ENCODE results near the gene TMEM202.

Gene TMEM202

DNA sequence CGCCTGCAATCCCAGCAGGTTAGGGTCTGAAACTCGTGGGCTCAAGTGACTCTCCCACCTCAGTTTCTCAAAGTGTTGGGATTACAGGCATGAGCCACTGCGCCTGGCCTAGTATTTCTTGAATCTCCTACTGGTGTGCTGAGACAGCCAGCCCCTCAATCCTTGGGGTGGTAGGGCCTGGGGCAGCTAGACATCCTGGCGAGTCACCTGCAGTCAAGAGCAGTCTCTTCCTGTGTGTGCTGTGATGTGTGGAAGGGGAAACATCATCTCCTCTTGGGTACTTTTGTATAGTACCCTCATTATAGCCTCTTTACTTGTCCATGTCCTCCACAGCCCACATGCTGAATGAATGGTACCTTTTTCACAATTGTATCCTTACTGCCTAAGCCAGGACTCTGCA, 17.4 kb upstream of the TMEM202 start:
- TF ChIP-seq CSDC2 (CRISPR knock-in tag; IDR thresholded peaks at IDR 0.05) (no peak), ESRRG (CRISPR knock-in tag; IDR thresholded peaks at IDR 0.05) (no peak), RARB (CRISPR knock-in tag; IDR thresholded peaks at IDR 0.05) (no peak), BACH2 (CRISPR knock-in tag; IDR thresholded peaks at IDR 0.05; ENCODE audit: borderline replicate concordance) (no peak), ZFP3 (CRISPR knock-in tag; IDR thresholded peaks at IDR 0.05) (no peak), ISL1 (CRISPR knock-in tag; IDR thresholded peaks at IDR 0.05) (no peak), SNAI2 (CRISPR knock-in tag; IDR thresholded peaks at IDR 0.05) (no peak), PPARA (CRISPR knock-in tag; IDR thresholded peaks at IDR 0.05; ENCODE audit: borderline replicate concordance) (no peak), OSR1 (CRISPR knock-in tag; IDR thresholded peaks at IDR 0.05) (no peak)
- TF ChIP-seq, protein P1, sequence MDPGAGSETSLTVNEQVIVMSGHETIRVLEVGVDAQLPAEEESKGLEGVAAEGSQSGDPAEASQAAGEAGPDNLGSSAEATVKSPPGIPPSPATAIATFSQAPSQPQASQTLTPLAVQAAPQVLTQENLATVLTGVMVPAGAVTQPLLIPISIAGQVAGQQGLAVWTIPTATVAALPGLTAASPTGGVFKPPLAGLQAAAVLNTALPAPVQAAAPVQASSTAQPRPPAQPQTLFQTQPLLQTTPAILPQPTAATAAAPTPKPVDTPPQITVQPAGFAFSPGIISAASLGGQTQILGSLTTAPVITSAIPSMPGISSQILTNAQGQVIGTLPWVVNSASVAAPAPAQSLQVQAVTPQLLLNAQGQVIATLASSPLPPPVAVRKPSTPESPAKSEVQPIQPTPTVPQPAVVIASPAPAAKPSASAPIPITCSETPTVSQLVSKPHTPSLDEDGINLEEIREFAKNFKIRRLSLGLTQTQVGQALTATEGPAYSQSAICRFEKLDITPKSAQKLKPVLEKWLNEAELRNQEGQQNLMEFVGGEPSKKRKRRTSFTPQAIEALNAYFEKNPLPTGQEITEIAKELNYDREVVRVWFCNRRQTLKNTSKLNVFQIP (CRISPR knock-in tag; IDR thresholded peaks at IDR 0.05; ENCODE audit: borderline replicate concordance, low read depth): no peak
- TF ChIP-seq, protein P2, sequence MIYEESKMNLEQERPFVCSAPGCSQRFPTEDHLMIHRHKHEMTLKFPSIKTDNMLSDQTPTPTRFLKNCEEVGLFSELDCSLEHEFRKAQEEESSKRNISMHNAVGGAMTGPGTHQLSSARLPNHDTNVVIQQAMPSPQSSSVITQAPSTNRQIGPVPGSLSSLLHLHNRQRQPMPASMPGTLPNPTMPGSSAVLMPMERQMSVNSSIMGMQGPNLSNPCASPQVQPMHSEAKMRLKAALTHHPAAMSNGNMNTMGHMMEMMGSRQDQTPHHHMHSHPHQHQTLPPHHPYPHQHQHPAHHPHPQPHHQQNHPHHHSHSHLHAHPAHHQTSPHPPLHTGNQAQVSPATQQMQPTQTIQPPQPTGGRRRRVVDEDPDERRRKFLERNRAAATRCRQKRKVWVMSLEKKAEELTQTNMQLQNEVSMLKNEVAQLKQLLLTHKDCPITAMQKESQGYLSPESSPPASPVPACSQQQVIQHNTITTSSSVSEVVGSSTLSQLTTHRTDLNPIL (CRISPR knock-in tag; IDR thresholded peaks at IDR 0.05; ENCODE audit: low read depth): no peak
- no peak for ATAC-seq

DNA sequence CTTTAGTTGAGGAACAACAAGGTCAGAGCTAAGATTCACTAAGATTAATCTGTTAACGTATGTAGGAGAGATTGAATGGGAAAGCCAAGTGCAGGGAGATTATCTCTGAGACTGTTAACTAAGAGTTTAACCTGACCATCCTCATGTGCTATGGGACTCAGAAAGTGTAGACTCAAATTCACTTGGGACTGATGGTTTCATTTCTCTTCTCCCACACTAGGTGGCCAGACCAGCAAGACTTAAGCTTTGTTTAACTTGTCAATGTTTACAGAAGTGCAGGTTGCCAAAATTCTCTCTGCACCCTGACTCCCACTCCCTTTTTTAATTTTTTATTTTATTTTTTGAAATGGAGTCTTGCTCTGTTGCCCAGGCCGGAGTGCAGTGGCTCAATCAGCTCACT, 16.0 kb upstream of the TMEM202 start:
- TF ChIP-seq, protein P3, sequence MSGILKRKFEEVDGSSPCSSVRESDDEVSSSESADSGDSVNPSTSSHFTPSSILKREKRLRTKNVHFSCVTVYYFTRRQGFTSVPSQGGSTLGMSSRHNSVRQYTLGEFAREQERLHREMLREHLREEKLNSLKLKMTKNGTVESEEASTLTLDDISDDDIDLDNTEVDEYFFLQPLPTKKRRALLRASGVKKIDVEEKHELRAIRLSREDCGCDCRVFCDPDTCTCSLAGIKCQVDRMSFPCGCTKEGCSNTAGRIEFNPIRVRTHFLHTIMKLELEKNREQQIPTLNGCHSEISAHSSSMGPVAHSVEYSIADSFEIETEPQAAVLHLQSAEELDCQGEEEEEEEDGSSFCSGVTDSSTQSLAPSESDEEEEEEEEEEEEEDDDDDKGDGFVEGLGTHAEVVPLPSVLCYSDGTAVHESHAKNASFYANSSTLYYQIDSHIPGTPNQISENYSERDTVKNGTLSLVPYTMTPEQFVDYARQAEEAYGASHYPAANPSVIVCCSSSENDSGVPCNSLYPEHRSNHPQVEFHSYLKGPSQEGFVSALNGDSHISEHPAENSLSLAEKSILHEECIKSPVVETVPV (CRISPR knock-in tag; IDR thresholded peaks at IDR 0.05): no peak
- no peak for TF ChIP-seq ARNTL (CRISPR knock-in tag; IDR thresholded peaks at IDR 0.05; ENCODE audit: borderline replicate concordance, low read depth)
- no peak for TF ChIP-seq TOX (CRISPR knock-in tag; IDR thresholded peaks at IDR 0.05; ENCODE audit: borderline replicate concordance)
- no peak for TF ChIP-seq GLIS3 (CRISPR knock-in tag; IDR thresholded peaks at IDR 0.05)
- TF ChIP-seq ESRRG (CRISPR knock-in tag; IDR thresholded peaks at IDR 0.05): no peak
- no peak for TF ChIP-seq ISL1 (CRISPR knock-in tag; IDR thresholded peaks at IDR 0.05)
- TF ChIP-seq SNAI2 (CRISPR knock-in tag; IDR thresholded peaks at IDR 0.05): no peak
- TF ChIP-seq BACH2 (CRISPR knock-in tag; IDR thresholded peaks at IDR 0.05; ENCODE audit: borderline replicate concordance): no peak
- no peak for TF ChIP-seq ZNF8 (CRISPR knock-in tag; IDR thresholded peaks at IDR 0.05)
- no peak for TF ChIP-seq ZC3H10 (CRISPR knock-in tag; IDR thresholded peaks at IDR 0.05)
- TF ChIP-seq, protein P4, sequence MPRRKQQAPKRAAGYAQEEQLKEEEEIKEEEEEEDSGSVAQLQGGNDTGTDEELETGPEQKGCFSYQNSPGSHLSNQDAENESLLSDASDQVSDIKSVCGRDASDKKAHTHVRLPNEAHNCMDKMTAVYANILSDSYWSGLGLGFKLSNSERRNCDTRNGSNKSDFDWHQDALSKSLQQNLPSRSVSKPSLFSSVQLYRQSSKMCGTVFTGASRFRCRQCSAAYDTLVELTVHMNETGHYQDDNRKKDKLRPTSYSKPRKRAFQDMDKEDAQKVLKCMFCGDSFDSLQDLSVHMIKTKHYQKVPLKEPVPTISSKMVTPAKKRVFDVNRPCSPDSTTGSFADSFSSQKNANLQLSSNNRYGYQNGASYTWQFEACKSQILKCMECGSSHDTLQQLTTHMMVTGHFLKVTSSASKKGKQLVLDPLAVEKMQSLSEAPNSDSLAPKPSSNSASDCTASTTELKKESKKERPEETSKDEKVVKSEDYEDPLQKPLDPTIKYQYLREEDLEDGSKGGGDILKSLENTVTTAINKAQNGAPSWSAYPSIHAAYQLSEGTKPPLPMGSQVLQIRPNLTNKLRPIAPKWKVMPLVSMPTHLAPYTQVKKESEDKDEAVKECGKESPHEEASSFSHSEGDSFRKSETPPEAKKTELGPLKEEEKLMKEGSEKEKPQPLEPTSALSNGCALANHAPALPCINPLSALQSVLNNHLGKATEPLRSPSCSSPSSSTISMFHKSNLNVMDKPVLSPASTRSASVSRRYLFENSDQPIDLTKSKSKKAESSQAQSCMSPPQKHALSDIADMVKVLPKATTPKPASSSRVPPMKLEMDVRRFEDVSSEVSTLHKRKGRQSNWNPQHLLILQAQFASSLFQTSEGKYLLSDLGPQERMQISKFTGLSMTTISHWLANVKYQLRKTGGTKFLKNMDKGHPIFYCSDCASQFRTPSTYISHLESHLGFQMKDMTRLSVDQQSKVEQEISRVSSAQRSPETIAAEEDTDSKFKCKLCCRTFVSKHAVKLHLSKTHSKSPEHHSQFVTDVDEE (CRISPR knock-in tag; IDR thresholded peaks at IDR 0.05): no peak
- no peak for TF ChIP-seq OSR1 (CRISPR knock-in tag; IDR thresholded peaks at IDR 0.05)
- TF ChIP-seq ZFP3 (CRISPR knock-in tag; IDR thresholded peaks at IDR 0.05): no peak
- TF ChIP-seq ZNF565 (CRISPR knock-in tag; conservative IDR thresholded peaks at IDR 0.05; ENCODE audit: low read depth): no peak
- no peak for TF ChIP-seq TCF4 (CRISPR knock-in tag; IDR thresholded peaks at IDR 0.05; ENCODE audit: borderline replicate concordance)
- TF ChIP-seq, protein P1 (CRISPR knock-in tag; IDR thresholded peaks at IDR 0.05; ENCODE audit: borderline replicate concordance, low read depth): no peak
- peak; percentile 72 for ATAC-seq

DNA sequence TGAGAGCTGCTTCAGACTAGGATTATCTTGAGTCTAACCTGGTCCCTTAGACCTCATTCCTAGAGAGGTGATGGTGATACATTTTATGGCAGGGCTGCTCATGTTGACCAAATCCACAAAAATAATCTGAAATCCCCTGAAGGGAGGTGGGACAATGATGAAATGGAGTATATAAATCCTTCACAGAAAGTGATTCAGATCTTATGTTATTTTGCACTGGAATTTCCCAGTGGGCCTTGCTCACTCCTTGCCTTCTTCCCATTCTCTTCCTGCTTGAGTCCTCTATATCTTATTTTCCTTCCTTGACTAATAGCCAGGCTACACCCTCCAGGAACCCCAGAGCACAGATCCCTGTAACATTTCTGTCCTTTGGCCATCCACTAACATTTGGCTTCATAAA, 10.4 kb upstream of the TMEM202 start:
- no peak for ATAC-seq
- no peak for TF ChIP-seq CSDC2 (CRISPR knock-in tag; IDR thresholded peaks at IDR 0.05)
- no peak for TF ChIP-seq SNAI2 (CRISPR knock-in tag; IDR thresholded peaks at IDR 0.05)
- TF ChIP-seq ESRRG (CRISPR knock-in tag; IDR thresholded peaks at IDR 0.05): no peak
- TF ChIP-seq ZNF565 (CRISPR knock-in tag; conservative IDR thresholded peaks at IDR 0.05; ENCODE audit: low read depth): no peak
- no peak for TF ChIP-seq GLIS3 (CRISPR knock-in tag; IDR thresholded peaks at IDR 0.05)
- TF ChIP-seq ARNTL (CRISPR knock-in tag; IDR thresholded peaks at IDR 0.05; ENCODE audit: borderline replicate concordance, low read depth): no peak
- no peak for TF ChIP-seq ZFP3 (CRISPR knock-in tag; IDR thresholded peaks at IDR 0.05)
- TF ChIP-seq, protein P3 (CRISPR knock-in tag; IDR thresholded peaks at IDR 0.05): no peak
- TF ChIP-seq, protein P5, sequence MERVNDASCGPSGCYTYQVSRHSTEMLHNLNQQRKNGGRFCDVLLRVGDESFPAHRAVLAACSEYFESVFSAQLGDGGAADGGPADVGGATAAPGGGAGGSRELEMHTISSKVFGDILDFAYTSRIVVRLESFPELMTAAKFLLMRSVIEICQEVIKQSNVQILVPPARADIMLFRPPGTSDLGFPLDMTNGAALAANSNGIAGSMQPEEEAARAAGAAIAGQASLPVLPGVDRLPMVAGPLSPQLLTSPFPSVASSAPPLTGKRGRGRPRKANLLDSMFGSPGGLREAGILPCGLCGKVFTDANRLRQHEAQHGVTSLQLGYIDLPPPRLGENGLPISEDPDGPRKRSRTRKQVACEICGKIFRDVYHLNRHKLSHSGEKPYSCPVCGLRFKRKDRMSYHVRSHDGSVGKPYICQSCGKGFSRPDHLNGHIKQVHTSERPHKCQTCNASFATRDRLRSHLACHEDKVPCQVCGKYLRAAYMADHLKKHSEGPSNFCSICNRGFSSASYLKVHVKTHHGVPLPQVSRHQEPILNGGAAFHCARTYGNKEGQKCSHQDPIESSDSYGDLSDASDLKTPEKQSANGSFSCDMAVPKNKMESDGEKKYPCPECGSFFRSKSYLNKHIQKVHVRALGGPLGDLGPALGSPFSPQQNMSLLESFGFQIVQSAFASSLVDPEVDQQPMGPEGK (CRISPR knock-in tag; IDR thresholded peaks at IDR 0.05; ENCODE audit: borderline replicate concordance): no peak
- TF ChIP-seq, protein P1 (CRISPR knock-in tag; IDR thresholded peaks at IDR 0.05; ENCODE audit: borderline replicate concordance, low read depth): no peak
- no peak for TF ChIP-seq OSR1 (CRISPR knock-in tag; IDR thresholded peaks at IDR 0.05)
- TF ChIP-seq BACH2 (CRISPR knock-in tag; IDR thresholded peaks at IDR 0.05; ENCODE audit: borderline replicate concordance): no peak

Measured in SK-N-SH treated with all-trans-retinoic acid at 6 μM for 48 hours (cell line).